NOMO-1 treated with DMSO at 0.1 percent for 48 hours (cell line): ENCODE results near the gene ST6GALNAC3.
"Not testable (repeated sequence)": the region's sequence is repeated elsewhere in the genome, so short reads cannot be mapped to it uniquely, and the experiment has no call there.

Experiments used
- DNase-seq: peaks from one replicate; lab custom pipeline; 2025; ENCODE audit not compliant: unreplicated experiment; lab: John Stamatoyannopoulos, UW

ST6GALNAC3 gene

DNA sequence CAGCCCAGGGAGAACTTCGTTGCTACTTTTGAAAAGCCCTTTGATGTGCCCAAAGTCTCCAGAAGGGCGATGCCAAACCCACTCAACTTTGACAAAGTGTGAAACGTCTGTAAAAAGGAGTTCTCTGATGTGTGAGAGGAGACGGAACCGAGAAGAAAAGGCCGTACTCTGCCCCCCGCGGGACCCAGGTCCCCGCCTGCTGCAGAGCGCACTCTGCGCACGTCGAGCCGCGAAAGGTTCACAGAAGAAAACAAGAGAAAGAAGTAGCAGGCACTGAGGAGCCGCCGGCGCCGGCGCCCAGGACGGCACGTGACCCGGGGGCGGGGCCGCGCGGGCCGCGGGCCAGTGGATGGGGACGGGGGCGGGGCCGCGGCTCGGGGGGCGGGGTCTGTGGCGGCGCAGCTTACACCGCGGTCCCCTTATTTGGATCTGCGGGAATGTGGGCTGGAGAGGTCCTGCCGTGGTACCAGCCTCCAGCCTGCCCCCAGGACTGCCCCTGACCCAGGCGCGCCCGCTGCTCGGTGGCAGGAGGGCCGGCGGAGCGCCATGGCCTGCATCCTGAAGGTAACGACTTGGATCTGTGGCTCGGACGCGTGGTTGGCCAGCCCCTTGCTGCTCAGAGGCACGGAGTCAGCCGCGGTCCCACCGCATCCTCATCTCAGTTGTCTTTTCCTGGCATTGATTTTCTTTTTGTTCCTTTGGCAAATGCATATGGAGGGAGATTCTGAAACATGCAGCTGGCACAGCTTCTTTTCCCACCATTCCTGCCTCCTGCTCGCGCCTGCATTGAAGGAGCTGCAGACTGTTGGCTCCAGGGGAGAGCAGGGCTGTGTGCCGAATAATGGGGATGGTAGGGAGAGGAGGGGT lies at the start of gene ST6GALNAC3:
TSS of gene ST6GALNAC3 (plus strand) at position 426 of the 867 bp plus-strand sequence.
- peak; percentile 62 for DNase-seq

GRCh38 chr1:76027341-76027740 lies 47.2 kb upstream of the ST6GALNAC3 start:
- peak; percentile 42 for DNase-seq

DNA sequence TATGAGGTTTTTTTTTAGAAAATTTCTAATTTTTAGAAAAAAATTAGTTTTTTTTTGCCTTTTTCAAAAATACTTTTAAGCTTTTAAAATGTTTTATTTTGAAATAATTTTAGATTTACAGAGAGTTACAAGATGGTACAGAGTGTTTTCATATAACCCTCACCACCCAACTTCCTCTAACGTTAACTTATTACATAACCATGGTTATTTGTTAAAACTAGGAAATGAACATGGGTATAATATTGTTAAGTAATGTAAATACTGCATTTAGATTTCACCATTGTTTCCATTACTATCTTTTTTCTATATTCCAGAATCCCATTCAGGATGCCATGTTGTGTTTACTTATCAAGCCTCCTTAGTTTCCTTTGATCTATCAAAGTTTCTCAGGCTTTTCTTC lies 45.2 kb upstream of the ST6GALNAC3 start:
- DNase-seq = peak; percentile 41

DNA sequence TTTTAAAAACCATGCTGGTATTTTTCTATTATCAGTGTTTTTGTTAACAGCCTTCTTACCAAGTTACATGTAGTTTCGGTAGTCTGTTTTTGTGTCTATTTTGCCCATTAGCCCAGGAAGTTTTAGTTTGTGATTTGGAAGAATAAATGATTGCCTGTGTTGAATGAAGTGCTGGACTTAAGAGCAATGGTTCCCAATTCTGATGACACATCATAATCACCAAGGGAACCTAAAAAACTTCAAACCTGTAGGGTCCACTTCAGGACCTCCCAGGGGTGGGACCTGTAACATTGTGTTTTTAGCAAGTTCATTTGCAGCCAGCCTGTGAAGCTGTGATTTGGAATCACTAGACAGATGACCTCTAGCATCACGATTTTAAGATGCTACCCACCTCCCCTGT lies 43.0 kb upstream of the ST6GALNAC3 start:
- DNase-seq = no peak

DNA sequence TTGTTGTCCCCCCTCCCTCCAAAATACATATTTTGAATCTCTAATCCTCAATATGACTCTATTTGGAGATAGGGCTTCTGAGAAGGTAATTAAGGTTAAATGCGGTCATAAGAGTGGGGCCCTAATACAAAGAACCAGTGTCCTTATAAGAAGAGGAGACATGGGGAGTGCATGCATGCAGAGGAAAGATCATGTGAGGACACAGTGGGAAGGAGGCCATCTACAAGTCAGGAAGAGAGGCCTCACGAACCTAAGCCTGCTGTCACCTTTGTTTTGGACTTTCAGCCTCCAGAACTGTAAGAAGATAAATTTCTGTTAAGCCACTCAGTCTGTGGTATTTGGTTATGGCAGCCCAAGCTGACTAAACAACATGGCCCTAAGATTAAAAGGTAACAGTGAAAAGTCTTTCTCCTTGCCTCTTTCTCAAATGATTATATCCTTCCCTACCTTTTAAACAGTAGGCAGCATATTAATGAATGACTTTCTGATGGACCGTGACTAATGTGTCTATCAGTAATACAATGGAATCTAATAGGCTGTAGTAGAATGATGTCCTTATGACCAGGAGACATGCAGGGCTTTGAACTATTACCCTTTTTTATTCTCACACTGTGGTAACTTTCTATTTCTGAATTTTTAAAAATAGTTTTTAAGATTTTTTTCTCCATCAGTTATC lies 40.6 kb upstream of the ST6GALNAC3 start:
- DNase-seq = no peak

DNA sequence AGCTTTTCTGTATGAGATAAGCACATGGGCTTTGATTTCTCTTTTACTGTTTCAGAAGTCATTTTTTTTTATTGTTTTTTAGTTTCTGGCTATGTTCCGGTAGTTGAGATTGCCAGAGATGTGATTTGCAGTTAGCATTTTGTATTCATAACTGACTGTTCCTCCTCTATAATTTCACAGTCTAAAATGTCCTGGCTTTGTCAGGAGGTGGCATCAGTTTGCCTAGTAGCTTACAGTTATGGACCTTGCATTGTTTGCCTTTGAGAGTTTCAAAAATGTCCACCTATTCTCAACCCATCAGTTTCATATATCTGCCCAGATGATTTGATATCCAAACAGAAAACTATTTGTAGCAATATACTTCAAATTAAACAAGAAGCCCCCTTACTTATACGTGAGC lies 39.5 kb upstream of the ST6GALNAC3 start:
- DNase-seq = no peak

DNA sequence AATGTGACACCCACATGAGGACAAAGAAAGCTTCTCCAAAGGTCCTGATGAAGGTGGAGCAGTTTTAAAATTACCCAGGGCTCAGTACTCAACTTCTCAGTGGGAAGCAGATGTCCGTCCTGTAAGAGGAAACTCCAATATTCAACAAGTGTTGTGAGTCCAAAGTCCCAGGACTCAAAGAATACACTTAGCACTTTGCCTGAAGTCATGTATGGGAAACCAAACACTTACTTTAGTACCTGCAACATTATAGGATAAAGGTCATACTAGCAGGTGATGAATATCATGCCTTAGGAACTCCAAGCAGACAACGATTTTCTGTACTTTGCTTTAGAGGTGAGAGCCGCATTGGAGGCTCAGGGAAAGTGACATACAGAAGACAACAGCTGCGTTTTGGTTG lies 37.2 kb upstream of the ST6GALNAC3 start:
- no peak for DNase-seq

- no peak for DNase-seq
Measured at GRCh38 chr1:76038287-76039004, 36.1 kb upstream of the ST6GALNAC3 start.

DNA sequence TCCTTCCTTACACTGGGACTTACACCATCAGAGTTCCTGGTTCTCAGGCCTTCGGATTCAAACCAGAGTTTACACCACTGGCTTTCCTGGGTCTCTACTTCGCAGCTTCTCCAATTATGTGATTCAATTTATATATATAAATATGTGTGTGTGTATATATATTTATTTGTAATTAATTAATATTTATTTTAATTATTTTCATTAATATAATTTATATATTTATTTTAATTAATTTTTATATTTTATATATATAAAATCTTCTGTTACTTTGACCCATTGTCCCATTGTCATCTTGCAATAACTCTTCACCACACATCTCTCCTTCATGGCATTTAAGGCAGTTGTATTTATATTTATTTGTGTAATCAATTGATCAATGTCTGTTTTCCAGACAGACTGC lies 28.4 kb upstream of the ST6GALNAC3 start:
- no peak for DNase-seq

- DNase-seq = no peak
Measured at GRCh38 chr1:76048219-76048618, 26.3 kb upstream of the ST6GALNAC3 start.

GRCh38 chr1:76048926-76049325 lies 25.6 kb upstream of the ST6GALNAC3 start:
- no peak for DNase-seq

GRCh38 chr1:76049498-76049897 lies 25.0 kb upstream of the ST6GALNAC3 start:
- DNase-seq = no peak

- not testable (repeated sequence) for DNase-seq
Measured at GRCh38 chr1:76050073-76050472, 24.5 kb upstream of the ST6GALNAC3 start.

- no peak for DNase-seq
Measured at GRCh38 chr1:76053021-76053420, 21.5 kb upstream of the ST6GALNAC3 start.

- DNase-seq = no peak
Measured at GRCh38 chr1:76054359-76054758, 20.2 kb upstream of the ST6GALNAC3 start.

DNA sequence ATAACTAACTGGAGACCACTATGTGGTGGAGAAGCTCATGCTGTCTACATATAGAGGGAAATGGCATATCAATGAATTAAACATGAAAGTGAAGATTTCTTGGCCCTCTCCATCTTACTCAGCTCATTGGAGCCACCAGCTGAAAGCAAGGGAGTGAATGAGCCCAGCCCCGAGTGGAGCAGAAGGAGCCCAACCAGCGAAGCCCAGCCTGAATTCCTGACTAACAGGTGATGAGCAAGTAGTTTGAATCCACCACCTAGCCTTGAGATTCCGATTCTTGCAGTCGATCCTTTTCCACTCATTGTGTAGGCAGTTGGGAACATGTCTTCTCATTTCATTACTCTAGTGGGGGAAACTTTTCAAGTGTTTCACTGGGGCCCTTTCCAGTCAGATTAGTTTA lies 18.6 kb upstream of the ST6GALNAC3 start:
- no peak for DNase-seq

GRCh38 chr1:76059451-76059850 lies 15.1 kb upstream of the ST6GALNAC3 start:
- DNase-seq = no peak

DNA sequence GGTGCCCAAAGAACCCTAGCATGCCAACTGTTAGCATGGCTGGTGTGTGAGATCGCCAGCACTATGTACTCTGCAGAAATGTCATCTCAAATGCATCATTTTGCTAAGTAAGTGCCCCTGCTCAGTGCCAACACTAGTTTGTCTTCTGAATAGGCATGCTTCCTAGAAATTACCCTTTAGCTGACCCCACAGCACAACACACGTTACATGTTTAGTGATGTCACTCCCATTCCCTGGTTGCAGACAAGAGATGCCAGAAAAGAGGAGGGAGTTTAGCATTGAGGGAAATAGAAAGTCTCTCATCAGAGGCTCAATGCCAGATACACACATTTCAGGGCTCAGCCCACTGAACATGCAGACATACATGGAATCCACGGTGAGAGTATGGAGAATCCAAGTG lies 9.3 kb upstream of the ST6GALNAC3 start:
- no peak for DNase-seq

GRCh38 chr1:76066394-76066793 lies 8.2 kb upstream of the ST6GALNAC3 start:
- no peak for DNase-seq

GRCh38 chr1:76068542-76068941 lies 6.0 kb upstream of the ST6GALNAC3 start:
- DNase-seq = no peak

GRCh38 chr1:76068953-76069561 lies 5.5 kb upstream of the ST6GALNAC3 start:
- no peak for DNase-seq
